GM19328 (cell line): ENCODE results near the gene ISX.

Experiments used
- ATAC-seq: cut with Tn5 transposase; IDR thresholded peaks from one replicate; pipeline ENCODE4 v1.9.1; 2021; ENCODE audit warnings: mild to moderate bottlenecking, moderate library complexity; ENCODE audit not compliant: unreplicated experiment

Gene ISX

DNA sequence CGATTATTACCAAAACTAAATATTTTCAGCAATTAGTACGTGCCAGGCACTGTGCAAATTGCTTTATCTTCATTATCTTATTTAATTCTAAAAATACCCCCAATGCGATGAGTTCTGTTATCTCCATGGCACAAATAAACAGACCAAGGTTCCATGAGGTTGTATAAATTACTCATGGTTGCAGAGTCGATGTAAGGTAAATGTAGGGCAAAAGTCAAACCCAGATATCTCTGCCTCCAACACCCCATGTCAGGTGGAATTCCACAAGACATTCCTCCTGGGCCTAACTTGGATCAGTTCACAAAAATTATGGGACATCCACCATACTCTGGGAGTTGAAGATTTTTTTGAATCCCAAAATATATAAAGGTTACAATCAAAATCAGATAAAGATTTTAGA lies 43.7 kb downstream of the ISX start:
- no peak for ATAC-seq

DNA sequence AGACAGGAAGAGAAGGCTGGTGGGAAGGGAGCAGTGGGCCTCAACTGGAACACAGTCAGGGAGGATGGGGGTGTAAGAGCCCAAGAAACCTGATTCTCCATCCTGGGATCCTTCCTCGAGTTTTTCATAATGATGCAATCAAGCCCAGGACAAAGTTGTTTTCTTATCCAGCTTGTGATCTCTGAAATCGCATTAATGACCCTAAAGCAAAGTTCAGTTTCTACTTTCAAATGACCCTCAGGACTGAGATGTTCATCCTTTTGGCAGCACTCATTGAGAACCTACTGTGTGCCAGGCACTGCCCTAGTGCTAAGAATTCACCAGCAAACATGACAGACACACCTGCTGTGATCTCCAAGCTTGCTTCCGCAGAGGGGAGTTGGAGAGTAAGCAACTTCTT lies 45.3 kb downstream of the ISX start:
- no peak for ATAC-seq

DNA sequence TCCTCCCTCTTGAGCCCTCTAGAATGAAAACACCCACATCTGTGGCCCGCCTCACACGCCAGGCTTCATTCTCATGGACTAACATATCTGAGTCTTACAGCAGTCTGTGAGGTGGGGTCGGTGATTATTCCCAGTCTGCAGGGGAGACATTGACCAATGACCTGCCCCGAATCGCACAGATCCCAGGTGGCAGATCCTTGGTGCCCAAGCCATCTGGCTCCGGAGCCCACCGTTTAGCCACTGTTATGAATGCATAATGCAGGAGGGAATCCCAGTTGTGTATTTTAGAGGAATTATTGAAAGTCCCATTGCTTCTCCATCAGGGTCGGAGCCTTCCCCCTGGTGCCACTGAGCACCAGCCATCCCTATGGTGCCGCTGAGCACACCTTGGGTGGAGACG lies 47.4 kb downstream of the ISX start:
- no peak for ATAC-seq

DNA sequence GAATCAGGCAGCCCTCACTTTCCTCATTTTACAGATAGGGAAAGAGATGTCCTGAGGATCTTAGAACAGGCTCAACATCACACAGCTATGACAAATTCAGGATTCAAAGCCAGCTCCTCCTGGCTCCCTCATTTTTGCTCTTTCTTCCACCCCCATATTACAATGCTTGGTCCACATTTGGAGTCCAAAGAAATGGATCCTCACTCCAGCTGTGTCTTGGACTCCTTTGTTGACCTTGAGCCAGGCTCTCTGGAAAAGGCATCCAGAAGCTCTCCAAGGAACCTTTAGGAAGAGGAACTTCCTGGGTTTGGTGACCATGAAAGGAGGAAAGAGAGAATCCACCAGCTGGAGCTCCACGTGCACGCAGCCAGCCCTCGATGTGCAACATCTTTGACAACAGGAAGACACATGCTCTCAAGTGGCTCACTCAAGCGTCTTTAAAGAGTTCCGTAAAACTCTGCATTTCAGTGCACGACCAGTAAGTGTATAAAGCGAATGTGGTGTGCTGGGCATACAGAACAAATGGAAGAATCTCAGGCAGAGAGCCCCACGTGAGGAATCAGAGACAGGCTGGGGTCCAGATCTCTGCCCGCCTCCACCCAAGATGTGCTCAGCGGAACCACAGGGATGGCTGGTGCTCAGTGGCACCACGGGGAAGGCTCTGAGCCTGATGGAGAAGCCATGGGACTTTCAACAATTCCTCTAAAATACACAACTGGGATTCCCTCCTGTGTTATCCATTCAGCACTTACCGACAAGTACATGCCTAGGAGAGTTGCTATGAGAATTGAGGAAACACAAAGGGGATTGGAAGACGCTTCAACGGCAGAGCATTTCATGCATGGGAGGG lies 48.4 kb downstream of the ISX start:
- ATAC-seq = no peak

DNA sequence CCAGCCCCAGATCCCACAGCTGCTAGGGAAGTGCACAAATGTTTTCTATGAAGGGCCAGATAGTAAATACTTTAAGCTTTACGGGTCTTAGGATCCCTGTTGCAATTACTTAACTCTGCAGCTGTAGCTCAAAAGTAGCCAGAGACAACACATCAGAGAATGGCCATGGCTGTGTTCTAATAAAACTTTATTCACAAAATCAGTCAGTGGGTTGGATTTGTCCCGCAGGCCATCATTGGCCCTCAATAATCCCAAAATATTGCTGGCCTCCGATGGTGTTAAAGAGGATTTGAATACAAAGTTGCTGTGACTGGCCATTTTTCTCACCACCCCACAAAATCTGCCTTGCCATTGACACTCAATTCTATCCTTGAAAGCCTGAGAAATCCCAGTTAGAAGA lies 49.6 kb downstream of the ISX start:
- ATAC-seq = no peak

DNA sequence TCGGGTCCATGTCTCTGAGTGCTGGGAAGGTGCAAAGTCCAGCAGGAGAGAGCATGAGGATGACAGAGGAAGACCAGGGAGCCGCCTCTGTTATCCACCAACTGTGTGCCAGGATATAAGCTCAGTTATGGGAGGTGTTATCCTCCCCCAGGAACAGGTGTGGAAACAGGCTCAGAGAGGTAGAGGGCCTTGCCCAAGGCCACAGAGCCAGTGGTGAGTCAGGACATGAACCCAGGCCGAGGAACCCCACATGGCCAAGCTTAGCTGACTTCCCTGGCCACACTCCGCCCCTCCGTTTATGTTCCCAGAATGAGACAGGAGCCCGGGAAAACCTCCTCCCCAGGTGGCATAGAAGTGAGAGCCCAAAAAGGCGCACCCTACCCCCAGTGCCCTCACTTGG lies 50.3 kb downstream of the ISX start:
- ATAC-seq = no peak

DNA sequence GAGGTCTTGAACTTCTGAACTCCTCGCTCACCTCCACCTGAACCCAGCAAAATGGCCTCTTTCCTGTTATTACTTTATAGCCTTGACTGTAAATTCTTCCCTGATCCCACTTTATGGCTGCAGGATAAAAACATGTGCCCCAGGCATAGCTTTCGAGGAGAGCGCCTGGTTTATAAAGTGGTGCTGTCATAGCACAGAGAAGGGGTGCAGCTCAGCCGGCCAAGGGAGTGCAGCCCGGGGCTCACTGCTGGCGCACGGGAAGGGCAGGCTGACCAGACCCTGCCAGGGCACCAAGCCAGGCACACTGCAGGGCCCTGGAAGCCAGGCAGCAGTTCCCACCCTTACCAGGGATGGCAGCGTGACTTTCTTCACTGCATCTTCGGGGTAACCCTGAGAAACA lies 50.9 kb downstream of the ISX start:
- no peak for ATAC-seq

DNA sequence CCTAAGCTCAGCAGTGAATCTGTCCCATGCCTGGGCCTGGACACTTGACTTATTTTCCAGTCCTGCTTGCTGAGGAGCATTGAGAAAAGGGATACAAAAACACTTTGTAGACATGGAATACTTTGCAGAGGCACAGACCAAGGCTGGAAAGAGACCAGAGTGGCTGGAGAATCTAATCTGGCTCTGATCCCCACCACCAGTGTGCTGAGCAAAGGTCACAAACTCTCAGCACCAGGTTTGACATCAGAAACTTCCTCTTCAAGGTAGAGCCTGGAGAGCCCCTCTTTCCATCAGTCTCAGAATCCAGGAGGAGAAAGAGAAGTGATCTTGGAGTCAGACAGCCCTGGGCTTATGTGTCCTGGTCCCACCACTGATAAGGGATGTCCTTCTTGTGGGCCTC lies 53.5 kb downstream of the ISX start:
- no peak for ATAC-seq

DNA sequence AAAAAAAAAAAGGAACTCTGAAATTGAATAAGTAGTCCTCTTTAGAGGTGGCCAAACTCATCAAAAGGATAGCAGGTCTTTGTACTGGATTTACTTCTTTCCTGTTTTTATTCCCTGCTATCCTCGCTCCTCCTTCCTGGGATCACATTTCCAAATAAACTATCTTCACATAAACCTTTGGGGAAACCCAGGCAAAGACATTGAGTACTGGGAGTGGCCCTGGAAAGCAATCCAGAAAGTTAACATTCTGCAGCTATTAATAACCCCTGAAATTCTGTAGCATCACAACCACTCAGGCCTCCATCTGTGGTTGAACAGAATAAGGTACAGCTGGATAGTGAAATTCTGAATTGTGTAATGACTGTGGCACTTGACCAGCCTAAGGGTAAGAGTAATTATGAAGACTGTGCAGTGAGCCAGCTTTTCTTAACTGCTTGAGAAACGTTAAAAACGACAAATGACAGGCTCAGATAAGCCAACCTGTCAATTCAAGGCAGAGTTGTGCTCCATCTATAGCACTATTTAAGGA lies 58.8 kb downstream of the ISX start:
- no peak for ATAC-seq

DNA sequence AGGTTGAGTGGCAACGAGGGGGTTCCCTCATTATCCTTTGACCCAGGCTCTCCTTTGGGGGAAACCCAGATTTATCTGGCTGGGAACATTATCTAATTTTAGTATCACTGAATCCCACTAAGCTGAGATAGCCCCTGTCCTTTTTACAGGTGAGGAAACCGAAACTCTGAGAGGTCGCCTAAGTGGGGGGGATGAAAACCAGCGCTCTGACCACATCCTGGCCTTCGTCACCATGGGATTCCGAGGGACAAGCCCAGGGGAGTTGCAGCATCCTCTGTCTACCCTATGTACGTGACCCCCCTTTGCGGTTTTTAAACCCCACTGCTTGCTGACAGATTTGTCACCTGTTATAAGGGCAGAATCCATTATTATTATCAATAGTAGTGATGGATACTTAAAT lies 61.0 kb downstream of the ISX start:
- ATAC-seq = no peak

DNA sequence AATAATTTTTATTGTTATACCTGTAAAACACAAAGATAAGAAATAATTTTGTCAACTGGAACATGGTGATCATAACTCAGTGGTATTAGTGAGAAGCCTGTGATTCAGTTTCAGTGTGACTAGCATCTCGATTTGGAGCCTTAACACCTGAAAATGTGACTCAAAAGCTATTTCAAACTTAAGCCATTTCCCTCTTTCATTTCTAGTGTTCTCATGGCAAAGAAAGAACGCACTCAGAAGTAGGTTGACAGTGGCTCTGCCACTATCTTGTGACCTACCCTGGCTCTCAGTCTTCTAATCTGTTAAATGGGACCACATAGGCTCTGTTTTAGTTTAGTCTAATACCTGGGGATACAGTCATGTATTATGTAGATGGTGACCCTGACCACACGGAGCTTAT lies 62.7 kb downstream of the ISX start:
- no peak for ATAC-seq

DNA sequence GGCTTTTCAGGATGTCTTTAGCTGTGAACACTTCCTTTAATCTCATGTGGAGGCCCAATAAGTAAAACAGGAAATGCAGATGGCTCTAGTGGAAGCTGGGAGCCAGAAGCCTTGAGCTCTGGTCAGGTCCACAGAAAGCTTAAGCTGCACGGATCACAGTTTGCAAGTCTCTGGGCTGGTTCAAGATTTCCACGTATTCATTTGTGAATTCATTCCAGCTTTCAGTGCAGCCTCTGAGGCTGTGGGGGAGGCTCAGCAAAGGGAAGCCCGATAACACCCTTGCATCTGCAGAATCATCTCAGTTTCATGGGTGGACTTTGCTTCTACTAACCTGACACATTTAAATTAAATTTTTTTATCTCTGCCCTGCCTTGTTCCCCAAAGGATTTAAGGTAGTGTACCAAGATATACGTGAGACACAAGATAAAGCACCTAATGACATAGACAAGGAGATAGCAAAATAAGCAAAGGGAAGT lies 65.6 kb downstream of the ISX start:
- no peak for ATAC-seq

DNA sequence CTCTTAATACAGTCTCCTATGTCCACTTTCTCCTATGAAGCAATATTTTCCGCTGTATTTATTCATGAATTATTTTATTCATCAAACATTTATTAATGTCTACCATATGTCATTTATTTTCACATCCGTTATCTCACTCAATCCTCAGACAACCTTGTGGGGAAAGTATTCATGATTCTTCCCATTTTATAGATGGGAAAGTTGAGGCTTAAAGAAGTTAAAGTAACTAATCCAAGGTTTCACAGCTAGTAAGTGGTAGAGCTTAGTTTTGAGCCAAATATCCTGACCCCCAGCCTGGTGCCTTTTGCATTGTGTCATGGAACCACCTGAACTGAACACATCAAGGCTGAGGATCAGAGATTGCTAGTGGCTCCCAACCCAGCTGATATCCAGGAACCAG lies 66.6 kb downstream of the ISX start:
- ATAC-seq = no peak

DNA sequence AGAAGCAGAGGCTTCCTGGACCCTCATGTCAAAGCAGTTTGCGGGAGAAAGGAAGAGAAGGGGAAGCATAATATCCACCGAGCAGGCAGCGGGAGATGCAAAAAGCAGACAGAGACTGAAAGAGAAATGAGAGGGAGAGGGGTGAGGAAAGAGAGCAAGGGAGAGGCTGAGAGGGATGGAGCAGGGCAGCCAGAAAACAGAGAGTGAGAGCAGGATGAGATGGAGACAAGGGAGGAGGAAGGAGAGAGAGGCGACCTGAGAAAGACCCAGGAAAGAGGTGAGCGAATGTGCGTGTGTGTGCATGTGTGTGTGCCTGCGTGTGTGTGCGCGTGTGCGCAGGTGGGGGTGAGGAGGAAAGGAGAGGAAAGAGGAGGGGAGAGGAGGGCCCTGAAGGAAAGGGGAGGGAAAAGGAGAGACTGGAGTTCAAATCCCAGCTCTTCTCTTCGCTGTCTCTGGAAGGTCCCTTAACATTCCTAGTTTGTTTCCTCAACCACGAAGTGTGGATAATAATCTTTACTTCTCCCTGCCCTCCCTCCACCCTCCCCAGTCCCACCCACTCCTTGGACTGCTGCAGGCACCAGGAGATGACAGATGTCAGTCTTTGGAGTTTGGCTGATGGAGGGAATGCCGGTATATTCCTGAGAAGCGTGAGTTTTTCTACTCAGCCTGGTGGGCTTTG lies 67.9 kb downstream of the ISX start:
- no peak for ATAC-seq

DNA sequence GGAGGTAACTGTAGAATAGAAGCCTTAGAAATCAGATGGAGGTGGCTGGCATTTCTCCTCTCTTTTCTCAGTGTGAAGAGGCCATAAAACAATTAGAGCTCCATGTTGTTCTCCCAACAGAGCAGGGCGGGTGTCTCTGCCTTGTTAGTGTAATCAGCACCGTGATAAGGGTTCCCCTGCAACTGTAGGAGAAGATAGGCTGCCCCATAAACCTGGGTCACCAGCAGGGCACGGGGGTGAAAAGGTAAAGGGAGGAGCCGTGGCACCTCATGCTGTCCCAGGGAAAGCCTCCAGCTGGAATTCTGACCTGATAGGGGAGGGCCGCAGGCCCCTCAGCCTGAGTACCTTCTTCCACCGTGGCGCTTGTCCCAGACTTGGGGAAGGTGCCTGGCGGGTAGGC lies 68.7 kb downstream of the ISX start:
- no peak for ATAC-seq

DNA sequence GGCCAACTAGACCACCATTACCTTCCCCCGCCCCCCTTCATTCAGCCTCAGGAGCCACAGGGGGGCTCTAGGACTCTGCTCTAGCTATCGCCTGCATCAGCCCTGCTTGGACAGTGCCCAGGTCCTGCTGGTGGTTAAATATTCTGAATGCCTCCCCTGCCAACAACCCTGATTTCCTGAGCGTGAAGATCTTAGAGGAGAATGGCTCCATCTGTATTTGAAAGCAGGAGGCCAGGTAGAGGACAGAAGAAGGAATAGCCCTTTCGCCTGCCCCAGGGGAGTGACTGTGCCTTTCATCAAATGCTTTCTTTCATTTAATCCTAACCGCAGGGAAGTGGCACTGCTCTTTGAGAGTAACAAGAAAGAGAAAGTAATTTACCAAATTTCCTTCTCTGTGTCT lies 69.2 kb downstream of the ISX start:
- ATAC-seq = no peak
